Measurements from ENCODE around the gene RIMS4.

The RIMS4 gene

DNA sequence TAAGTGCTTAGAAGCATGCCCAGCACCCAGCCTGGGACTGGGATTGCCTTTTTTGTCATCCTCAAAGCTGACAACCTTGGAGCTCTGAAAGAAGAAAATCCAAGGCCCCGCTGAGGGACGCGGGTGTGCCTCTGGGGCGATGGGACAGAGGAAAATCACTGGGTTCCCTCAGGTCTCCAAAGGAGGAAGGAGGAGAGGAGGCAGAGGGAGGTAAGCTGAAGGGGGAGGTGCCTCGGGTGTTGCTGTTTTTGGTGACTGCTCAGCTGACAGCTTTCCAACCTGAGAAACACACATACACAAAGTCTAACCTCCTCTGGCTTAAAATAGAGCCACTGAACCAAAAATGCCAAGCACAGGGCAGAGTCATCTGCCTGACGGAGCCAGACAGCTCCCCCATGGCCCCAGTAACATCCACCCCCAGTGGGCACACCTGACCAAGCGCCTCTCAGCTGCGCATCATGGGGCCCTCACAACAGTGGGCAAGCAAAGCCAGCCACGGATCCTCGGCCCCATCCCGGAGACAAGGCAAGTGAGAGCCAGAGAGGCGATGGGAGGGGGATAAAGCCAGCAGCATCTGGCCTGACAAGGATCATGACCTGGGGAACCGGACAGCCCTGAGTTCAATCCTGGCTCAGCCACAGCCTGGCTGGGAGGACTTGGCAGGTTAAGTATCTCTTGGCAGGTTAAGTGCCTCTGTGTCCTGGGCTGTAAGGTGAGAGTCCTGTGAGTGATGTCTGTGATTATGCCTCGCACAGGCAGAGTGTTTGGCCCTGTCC lies 67.9 kb downstream of the RIMS4 start:
- no peak for DNase-seq (ENCODE audit: low read depth in 2 of 2)

DNA sequence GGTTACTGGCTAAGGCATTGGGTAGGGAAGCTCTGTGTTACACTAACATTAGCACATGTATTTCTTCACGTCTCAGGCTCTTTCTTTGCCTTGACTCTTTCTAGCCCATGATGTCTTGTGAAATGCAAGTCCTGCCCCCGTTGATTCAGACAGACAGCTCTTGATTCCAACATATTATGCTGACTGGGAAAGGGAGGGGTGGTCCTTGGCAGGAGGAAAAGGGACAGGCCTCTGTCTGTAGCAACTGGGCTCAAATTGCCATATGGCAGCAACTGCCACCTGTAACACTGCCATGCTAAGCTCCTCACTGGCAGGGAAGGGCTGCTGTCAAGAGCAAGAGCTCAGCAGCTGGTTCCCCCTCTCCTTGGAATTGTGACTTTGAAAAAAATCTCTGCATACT lies 70.4 kb downstream of the RIMS4 start:
- no peak for DNase-seq (ENCODE audit: low read depth in 2 of 2)

DNA sequence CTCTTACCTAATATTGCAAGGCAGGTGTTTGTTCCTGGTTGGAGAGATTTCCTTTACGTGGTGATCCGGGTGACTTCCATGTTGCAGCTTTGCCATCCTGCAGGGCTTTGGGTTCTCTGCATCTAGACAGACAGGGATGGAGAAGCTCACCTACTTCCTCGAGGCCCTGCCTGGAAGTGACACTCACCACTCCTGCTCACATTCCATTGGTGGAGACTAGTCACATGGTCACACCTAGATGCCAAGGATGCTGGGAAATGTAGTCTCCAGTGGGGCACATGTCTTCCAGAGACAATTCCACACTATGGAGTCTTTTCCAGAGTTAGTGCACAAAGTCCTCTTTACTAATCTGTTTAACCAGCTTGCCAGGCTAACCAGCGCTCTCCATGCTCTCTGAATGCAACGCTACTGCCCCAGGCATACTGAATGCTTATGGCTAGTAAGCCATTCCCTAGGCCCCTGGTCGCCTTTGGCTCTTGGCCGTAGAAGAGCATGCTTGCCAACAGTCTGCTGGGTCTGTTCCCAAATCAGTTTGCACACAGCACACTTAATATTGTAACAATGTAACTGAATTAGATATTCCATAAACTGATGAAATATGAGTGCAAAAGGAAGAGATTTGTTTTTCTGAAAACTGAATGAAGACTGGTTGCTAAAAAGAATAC lies 71.4 kb downstream of the RIMS4 start:
- no peak for DNase-seq (ENCODE audit: low read depth in 2 of 2)

DNA sequence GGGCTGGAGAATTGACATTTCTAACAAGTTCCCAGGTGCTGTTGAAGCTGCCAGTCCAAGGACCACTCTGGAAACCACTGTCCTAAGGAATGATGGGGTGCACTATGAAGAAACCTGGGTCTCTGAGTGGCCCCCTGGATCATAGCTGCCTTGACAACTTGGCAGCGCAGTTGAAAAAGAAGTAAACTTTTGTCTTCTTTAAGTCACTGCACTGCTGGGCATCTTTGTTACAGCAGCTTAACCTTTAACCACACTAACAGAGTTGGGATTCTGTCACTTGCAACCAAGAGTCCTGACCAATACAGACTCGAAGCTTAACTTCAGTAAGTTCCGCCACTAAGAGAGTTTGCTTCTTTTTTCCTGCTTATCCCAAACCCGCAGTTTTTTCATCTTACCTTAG lies 73.2 kb downstream of the RIMS4 start:
- no peak for DNase-seq (ENCODE audit: low read depth in 2 of 2)

DNA sequence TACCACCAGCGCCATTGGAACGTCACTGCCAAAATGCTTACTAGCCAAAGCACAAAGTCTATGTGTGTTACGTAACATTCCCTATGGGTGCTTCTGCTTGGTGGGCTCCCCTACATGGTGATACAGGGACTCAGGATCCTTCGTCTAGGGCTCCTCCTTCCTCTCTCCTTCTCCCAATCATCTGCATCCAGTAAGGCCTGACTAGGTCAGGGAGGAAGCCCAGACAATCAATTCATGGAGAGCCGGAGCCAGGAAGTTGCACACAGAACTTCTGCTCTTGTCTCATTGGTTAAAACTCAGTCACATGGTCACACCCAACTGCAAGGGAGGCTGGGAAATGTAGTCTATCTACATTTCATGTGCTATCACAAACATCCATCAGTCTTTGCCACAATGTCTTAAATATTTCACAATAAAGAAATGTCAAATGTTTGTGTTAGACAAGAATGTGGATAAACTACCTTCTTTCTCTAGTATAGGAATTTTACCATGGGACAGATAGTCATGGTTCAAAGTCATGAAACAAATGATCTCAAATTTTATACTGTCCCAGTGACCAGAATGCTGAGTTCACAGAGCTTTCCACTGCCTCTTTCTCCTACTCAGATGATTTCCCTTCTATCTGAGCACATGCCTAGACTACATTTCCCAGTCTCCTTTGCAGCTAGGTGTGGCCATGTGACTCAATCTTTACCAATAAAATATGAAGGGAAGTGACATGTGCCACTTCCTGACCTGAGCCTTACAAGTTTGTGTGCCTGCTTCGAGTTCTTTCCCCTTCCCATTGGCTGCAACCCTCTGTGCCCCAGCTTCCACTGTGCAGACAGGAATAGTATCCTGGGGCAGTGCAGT lies 74.0 kb downstream of the RIMS4 start:
- no peak for DNase-seq (ENCODE audit: low read depth in 2 of 2)

DNA sequence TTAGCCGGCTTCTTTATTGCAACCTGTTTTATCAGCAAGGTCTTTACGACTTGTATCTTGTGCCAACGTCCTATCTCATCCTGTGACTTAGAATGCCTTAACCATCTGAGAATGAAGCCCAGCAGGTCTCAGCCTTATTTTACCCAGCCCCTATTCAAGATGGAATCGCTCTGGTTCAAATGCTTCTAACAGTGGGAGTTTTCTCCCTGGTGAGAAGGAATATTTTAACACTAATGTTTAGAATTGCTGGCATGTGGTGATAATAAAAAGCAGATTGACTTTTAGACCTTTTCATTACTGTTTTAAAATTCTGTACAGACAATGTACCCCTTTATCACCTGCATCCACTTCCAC lies 74.6 kb downstream of the RIMS4 start:
- DNase-seq (ENCODE audit: low read depth in 2 of 2), result no peak

DNA sequence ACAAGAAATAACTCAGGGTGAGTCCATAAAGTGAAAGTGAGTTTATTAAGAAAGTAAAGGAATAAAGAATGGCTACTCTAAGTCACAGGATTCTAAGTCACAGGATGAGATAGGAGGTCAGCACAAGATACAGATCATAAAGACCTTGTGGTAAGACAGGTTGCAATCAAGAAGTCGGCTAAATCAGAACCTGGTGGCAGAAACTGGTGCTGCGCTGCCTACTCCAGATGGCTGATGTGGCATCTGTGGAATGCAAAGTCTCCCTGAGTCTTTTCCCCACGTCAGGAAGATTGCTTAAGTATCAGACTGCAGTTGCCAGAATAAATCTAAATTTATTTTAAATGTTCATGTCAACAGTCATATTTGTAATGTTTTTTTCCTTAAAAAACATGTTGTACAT lies 75.4 kb downstream of the RIMS4 start:
- DNase-seq (ENCODE audit: low read depth in 2 of 2), result no peak

DNA sequence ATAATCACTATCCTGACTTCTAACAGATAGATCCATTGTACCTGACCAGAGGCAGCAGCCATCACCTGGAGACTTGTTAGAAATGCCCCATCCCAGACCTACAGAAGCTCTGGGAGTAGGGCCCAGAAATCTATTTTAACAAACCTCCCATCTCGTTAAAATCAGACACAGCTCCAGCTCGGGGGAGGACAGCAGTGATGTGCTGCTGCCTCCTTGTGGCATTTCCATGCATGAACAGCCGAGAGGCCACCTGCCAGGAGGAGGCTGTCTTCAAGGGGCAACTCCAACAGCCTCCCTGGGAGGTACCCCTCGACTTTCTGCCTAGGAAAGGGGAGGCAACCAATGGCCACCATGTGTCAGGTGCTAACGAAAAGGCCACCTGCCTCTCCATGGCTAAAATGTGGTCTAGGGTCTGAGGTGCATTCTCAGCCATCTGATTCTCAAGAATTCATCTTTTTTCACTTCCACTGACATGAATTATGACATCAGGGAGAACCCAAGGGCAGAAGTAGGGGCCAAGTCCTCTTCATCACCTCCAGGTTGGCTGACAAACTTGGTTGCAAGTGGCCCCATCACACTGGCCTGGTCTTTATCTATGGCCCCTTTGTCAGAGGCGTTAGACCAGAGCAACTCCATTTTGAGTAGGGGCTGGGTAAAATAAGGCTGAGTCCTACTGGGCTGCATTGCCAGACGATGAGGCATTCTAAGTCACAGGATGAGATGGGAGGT lies 76.8 kb downstream of the RIMS4 start:
- peak in 1 of 2 donors; percentile 15 for DNase-seq (ENCODE audit: low read depth in 2 of 2)

DNA sequence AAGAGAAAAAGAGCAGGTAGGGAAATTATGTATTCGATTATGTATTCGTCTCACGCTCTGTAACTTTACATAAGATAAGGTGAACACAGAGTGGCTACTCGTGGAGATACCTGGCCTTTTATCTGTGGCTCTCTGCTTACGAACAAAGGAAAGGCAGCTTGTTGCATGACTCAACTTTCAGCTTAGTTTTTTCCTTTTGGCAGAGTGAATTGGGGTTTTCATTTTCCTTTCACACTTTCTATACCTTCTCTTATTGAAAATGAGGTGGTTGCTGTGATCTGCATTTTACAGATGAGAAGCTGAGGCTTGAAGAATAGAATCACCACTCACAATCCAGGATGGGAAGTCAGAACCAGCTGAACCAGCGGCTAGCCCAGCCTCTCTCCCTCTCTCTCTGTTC lies 78.0 kb downstream of the RIMS4 start:
- DNase-seq (ENCODE audit: low read depth in 2 of 2), result no peak

DNA sequence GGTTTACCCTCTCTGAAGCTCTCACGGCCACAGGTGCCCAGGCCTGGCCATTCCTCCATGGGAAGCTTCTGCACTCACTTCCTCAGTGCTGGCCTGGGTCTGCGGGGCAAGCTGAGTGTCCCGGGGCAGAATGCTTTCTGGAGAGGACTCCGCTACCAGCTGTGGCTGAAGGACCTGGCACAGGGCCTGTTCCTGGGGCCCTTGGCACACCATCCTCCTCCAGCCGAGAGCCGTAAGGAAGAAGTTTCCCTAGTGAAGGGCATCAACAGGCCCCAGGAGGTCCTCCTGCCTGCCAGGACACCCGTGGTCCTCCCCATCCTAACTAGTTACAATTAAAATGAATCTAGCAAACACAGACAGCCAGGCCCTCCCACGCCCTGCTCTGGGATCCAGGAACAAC lies 78.7 kb downstream of the RIMS4 start:
- no peak for DNase-seq (ENCODE audit: low read depth in 2 of 2)

DNA sequence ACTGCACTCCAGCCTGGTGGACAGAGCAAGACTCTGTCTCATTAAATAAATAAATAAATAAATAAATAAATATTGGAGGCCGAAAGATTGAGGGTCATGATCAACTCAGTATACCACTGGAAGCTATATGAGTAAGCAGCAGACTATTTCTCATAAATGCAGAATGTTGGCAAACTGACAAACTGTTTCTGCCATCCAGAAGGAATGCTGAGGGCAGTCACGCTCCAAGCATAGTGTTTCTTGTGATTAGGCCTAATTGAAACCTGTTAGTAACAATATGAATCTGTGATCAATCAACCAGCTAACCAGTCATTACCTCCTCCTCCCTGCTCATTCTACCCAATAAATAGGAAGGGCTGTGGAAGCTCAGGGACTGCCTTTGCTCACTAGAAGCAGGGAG lies 79.9 kb downstream of the RIMS4 start:
- DNase-seq (ENCODE audit: low read depth in 2 of 2), result no peak

DNA sequence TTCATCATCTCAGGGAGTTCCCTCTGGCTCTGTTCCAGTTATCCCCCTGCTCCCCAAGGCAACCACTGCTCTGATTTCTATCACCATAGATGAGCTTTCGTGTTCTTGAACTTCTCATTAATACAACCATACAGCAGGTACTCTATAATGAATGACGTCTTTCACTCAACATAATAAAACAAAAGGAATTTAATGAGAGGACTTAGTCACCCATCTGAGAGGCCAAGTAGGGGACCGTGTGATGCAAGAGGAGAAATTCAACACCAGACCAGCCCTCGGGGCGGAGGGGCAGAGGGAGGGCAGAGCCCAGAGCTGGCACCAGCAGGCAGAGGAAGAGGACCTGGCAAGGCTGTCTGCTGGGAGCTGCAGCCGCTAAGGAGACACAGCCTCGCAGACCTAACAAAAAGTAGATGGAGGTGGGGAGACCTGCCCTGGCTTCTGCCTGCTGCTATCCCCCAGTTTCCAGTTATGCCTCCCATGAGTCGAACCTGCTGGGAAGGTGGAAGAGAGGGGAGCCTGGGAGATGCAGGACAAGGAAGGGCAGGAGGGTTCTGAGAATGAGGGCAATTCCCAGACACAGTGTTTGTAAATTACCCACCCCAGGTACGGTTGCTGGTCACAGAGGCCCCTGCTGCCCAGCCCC lies 81.4 kb downstream of the RIMS4 start:
- no peak for DNase-seq (ENCODE audit: low read depth in 2 of 2)

DNA sequence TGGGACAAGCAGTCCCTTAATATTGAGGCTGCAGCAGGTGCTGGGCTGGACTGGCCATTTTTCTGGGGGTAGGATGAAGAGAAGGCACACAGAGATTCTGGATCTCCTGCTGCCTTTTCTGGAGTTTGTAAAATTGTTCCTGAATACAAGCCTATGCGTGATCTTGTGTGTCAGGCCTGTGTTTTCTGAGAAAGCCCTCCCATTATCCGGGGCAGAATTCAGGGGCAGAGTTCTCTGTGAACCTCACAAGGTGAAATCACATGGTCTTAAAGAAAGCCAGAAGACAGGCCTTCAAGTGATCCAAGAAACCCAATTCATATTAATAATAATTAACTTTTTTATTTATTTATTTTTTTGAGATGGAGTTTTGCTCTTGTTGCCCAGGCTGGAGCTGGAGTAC lies 82.7 kb downstream of the RIMS4 start:
- no peak for DNase-seq (ENCODE audit: low read depth in 2 of 2)

DNA sequence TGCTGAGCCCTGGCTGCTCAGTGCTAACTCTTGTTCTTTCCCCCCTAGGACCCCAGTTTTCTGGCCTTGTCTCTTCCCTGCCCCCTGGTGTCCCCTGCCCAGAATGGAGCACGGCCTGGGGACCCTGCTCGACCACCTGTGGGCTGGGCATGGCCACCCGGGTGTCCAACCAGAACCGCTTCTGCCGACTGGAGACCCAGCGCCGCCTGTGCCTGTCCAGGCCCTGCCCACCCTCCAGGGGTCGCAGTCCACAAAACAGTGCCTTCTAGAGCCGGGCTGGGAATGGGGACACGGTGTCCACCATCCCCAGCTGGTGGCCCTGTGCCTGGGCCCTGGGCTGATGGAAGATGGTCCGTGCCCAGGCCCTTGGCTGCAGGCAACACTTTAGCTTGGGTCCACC lies 83.3 kb downstream of the RIMS4 start:
- DNase-seq (ENCODE audit: low read depth in 2 of 2), result no peak

DNA sequence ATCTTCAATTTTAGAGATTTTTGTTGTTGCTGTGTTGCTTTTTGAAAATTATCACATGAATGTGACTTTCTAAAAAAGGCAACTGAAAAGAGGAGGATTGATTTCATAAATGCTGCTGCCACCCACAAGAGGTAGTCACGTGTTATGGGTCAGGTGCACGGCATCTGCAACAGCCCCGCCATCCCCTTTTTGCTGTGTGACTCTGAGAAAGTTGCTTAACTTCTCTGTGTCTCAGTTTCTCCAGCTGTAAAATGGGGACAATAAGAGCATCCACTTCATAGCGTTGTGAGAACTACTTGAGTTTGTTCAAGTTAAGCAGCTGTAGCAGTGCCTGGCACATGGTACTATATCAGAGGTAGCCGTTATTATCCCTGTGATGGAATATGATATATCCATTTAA lies 84.5 kb downstream of the RIMS4 start:
- DNase-seq (ENCODE audit: low read depth in 2 of 2), result no peak

DNA sequence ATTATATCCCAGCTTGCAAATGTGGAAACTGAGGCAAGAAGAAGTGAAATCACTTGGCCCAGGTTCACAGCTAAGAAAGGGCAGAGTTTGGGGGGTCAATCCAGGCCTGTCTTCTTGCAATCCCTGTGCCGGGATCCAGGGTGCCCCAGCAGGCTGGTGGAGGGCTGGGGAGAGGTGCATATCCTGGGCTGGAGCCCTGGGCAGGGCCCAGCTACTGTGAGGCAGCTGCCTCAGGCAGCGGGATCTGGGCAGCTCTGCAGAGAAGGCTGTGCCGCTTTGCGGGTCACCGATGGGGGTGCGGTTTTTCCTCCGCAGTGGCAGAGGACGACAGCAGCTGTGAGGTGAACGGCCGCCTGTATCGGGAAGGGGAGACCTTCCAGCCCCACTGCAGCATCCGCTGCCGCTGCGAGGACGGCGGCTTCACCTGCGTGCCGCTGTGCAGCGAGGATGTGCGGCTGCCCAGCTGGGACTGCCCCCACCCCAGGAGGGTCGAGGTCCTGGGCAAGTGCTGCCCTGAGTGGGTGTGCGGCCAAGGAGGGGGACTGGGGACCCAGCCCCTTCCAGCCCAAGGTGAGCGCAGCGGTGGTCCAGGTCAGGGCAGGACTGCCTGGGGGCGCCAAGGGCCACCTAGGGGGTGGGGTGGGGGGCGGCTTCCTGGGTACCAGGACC lies 85.8 kb downstream of the RIMS4 start:
- no peak for DNase-seq (ENCODE audit: low read depth in 2 of 2)

DNA sequence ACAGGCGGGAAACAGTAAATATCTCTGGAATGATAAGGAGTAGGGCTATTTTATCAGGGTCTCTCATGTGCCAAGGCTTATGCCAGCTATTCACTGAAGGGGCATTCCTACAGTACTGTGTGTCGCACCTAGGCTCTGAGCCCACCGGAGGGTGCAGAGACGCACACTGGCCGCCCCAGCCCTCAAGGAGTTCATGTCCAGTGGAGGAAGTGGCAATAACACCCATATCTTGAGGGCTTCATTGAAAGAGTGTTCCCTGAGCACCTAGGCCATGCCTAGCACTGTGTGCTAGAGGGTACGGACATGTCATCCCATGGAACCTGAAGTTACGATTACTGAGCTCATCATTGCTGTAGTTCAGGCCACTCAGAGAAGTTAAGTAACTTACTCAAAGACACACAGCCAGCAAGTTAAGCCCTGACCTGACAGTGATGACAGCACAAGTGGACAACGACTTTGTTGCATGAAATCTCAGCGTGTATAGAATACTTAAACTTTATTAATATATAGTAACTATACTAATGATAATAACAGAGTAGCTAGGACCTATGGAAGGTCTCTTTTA lies 86.5 kb downstream of the RIMS4 start:
- DNase-seq (ENCODE audit: low read depth in 2 of 2), result no peak

DNA sequence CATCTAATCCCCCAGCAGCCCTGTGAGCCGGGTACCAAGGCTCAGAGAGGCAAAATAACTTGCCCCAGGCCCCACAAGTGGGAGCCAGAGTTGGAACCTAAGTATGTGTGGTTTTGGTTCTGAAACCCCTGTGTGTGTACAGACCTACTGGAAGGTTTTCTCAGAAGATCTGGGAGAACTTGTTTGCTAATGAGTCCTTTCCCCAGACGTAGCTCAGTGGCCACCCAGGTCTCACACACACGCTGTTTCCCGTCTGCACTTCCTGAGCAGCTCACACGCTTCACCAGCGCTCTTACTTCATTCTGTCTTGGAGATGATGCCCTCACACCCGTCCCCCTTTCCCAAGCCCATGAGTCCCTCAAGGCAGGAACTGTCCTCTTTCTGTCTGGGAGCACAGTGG lies 87.0 kb downstream of the RIMS4 start:
- DNase-seq (ENCODE audit: low read depth in 2 of 2), result no peak

DNA sequence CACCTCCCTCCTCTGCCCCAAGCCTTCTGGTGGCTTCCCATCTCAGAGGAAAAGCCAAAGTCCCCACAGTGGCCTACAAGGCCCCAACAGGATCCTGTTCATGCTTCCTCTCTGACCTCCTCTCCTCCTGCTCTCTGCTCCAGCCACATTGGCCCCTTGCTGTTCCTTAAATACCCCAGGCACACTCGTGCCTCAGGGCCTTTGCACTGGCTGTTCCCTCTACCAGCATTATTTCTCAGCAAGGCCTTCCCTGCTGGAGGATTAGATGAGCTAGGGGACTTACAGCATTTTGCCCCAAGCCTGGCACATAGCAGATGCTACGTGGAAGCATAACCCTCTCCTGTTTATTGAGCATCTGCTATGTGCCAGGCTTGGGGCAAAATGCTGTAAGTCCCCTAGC lies 87.4 kb downstream of the RIMS4 start:
- DNase-seq (ENCODE audit: low read depth in 2 of 2), result no peak

DNA sequence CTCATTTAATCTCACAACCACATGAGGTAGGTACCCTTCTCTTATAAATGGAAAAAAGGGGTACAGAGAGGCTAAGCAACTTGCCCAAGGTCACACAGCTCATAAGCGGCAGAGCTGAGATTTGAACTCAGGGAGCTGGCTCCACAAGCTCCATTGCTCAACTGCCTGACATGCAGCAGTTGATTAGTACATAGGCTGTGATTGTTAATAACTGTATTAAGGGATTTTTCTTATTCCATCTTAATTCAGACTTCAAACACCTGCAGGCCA lies 88.6 kb downstream of the RIMS4 start:
- no peak for DNase-seq (ENCODE audit: low read depth in 2 of 2)

Measured in stimulated activated CD8-positive, alpha-beta memory T cell treated with anti-CD3 and anti-CD28 coated beads, Interleukin-7, amount 100 ng/mL, for 4 hours (primary cell).